ENCODE data around the gene RNF150.

DNA sequence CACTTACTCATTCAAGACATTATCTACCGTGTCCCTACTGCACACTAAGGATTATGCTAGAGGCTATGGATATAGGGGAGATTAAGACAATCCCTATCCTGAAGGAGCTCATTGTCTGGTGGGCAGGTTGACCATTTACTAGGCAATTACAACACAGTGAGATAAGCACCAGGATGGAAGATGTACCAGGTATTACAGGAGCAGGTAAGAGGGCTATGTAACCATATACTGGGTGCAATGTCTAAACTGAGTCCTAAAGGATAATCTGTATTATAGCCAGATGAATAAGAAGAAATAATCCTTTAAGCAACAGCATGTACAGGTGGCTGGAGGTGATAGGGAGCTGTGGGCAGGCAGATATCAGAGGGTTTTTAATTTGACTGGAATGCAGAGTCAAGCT is 263.8 kb downstream of the RNF150 start:
- TF ChIP-seq POLR2AphosphoS5 (IDR thresholded peaks at IDR 0.05; ENCODE audit: low read depth) (no peak), CTCF (IDR thresholded peaks at IDR 0.05; ENCODE audit: insufficient read depth, low read length) (no peak), REST (IDR thresholded peaks at IDR 0.05; ENCODE audit: insufficient replicate concordance, low read depth) (no peak), SPI1 (IDR thresholded peaks at IDR 0.05; ENCODE audit: borderline replicate concordance, low read depth) (no peak)
